GM21447 (cell line): ENCODE data around the gene FANCE.

ENCODE experiments used
- ATAC-seq: cut with Tn5 transposase; IDR thresholded peaks from one replicate; pipeline ENCODE4 v1.9.1; 2021; ENCODE audit not compliant: unreplicated experiment

FANCE gene

DNA sequence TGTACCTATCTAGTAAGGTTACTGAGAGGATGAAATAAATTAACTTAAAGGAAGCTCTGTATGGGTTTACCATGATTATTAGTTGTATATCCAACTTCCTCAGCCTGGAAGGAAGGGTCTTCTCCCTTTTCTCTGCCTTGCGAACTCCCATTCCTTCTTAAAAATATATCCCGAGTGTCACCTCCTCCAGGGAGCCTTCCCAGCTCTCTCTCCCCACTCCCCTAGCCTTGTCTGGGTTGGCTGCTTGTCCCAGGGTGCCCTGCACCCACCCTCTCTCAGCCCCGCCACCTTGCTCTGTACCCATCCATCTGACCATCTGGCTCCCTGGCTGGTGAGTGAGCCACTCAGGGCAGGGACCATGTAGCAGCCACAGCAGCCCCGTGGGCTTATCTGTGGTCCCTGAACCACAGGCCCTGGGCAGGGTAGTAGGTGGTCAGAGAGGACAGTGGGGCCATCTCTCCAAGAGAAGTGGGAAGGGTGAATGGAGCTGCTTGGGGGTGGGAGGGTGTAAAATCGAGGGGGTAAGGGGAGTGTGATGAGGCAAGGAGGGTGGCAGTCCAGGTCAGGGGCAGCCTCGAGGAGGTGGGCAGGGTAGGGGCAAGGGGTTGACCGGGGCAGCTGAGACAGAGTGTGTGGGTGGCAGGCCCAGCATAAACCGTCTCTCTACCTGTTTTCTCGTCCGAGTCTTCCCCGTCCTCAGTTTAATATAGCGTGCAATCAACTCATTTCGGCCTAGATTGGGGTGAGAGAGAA lies 31.9 kb downstream of the FANCE start:
- no peak for ATAC-seq

DNA sequence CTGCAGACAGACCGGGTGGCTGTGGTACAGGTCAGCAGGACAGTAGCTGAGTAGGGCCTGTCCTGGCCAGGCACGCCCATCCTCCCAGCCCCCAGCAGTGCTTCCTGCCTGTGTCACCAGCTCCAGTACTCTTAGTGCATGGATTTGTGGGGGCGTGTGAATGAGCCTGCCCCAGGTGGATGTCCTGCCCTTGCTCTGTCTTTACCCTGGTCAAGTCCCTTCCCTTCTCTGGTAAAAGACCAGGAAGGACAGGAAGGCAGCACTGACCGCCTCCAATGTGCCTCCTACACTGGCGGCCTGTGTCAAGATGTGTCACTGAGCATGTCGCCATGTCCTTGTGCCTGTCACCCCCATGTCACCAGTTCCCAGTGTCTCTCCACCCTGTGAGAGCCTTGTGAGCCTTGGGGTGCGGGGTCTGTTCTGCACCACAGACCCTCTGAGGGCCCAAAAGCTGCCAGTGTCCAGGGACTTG lies 32.8 kb downstream of the FANCE start:
- no peak for ATAC-seq

DNA sequence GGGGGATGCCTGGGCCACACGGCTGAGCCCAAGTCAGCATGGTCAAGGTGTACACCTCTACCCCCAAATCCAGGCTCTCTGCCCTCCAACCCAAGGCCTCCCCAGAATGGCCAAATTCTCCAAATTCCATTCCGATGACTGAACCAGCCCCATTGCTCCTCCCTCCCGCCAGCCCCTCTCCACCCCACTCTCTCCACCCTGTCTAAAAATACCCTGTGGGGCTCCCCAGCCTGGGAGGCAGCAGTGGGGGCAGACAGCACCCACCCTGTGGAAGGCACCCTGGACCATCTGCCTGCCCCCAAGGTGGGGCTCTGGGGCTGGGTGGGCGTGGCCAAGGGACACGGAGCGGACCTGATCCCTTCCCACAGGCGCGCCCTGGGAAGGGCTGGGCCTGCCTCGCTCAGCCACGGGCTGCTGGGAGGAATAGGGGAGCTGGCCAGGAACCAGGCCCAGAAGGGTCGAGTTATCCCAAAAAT lies 33.3 kb downstream of the FANCE start:
- no peak for ATAC-seq

DNA sequence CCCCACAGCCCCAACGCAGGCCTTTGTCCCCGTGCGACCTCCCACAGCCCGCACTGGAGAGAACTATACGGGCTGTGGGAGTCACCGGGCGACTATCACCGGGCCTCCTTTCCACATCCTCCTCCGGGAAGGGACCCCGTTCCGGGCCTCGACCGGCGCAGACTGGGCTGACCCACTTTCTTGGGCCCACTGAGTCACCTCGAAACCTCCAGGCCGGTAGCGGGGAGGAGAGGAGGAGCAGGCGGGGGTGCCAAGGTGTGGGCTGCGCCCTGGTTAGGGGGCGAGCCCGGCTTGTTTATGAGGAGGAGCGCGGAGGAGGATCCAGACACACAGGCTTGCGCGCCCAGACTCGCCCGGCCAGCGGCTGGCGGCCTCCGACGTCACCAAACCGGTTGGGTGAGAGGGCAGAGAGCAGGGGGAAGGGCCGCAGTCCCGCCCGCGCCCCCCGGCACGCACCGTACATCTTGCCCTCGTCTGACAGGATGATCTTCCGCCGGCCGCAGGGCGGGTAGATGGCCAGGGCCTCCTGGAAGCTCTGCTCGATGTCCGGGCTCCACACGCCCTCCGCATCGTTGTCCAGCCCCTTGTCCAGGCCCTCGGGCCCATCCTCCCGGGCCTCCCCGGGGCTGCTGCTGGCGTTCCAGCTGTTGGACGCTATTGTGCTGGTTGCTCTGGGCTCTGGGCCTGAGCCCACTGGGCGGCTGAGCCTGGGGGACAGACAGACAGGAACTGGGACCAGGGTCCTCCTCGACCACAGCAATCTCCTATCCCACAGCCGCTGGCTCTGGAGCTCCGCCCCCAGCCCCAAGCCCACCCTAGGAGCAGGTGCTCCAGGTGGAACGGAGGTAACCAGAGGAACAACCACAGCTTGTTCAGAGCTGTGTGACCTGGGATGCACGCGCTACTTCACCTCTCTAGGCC lies 34.1 kb downstream of the FANCE start:
- ATAC-seq = no peak

DNA sequence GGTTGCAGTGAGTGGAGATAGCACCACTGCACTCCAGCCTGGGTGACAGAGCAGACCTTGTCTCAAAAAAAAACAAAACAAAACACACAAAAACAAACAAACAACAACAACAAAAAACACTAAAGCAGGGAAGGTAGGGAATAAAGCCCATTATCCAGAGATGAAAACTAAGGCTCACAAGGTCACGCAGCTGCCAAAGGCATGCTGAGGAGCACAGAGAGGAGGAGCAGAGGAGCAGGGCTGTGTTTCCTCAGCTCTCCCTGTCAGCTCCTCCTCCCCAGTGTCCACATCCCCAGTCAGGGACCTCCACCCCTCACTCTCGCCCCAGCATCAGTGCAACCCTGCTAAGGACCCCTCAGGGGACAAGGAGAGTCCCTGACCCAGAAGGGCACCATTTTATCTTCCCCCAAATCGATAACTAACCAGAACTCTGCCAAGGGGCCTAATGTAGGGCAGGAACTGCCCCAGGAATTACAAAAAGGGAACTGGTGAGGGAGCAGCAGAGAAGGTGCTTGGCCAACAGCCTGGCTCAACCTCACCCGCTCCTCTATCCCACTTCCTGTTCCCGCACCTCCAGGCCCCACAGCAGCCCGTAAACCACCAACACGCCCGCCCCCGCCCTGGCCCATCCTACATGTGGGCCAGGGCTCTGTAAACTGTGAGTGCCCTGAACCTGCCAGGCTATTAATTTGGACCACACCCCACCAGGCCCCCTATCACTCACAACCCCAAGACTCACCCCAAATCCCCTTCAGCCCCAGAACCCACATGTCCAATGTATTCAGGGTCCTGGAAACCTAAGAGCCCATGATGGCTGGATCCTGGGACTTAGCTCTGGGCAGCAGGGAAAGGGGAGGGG lies 35.7 kb downstream of the FANCE start:
- no peak for ATAC-seq

DNA sequence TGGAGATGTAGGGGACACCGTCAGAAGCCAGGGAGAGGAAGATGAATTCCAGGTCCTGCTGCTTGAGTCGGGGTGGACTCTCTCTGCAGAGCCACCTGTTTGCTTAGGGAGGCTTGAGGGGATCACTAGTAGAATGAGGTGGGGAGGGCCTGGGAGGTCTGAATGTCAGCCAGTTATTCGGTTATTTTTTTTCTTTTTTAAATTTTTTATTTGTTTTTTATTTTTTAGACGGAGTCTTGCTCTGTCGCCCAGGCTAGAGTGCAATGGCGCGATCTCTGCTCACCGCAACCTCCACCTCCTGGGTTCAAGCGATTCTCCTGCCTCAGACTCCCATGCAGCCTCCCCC lies 36.4 kb downstream of the FANCE start:
- ATAC-seq = no peak

DNA sequence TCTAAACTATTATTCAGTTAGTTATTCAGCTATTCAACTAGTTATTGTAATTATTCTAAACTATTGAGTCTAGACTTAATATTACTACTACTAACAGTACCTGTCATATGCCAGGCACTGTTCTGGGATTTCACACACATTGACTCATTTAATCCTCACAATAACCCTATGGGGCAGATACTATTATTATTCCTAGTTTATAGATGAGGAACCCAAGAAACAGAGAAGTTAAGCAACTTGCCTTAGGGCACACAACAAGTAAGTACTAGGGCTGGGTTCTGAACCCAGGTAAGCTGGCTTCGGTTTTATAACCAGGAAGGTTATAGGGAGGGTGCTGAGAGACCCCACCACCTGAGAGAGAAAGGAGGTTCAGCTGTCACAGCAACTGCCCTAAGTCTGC lies 36.9 kb downstream of the FANCE start:
- no peak for ATAC-seq

DNA sequence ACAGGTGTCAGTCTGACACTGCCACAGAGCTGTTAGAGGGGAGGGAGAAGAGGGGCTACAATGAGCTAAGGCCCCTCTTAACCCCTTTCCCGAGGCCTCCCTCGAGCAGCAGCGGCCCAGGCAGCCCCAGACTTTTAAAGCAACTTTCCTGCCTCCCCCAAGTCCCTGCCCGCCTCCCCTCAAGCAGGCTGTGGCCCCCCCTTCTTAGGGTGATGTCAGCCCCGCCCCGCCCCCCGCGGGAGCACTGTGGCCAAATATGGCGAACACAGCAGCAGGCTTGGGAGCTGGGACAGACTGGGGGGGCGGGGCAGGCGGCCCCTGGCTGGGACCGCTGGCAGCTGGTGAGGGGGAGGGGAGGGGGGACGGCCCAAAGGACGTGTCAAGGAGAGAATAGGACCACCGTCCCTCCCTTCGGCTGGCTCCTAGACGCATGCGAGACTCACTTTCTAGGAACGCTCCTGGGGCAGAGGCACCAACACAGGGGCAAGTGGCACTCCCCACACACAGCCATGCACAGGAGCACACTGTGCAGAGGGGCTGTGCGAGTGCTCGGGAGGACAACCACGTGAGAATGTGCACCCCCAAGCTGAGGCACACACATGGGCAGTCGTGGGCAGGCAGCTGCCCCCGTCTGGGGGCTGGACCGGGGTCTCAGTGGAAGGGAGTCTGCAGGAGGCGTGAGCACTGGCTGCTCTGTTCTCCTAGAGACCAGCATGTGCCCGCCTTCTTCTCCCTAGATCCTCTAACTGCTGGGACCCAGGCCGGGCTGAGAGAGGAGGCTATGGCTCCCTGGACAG lies 38.1 kb downstream of the FANCE start:
- ATAC-seq = no peak

DNA sequence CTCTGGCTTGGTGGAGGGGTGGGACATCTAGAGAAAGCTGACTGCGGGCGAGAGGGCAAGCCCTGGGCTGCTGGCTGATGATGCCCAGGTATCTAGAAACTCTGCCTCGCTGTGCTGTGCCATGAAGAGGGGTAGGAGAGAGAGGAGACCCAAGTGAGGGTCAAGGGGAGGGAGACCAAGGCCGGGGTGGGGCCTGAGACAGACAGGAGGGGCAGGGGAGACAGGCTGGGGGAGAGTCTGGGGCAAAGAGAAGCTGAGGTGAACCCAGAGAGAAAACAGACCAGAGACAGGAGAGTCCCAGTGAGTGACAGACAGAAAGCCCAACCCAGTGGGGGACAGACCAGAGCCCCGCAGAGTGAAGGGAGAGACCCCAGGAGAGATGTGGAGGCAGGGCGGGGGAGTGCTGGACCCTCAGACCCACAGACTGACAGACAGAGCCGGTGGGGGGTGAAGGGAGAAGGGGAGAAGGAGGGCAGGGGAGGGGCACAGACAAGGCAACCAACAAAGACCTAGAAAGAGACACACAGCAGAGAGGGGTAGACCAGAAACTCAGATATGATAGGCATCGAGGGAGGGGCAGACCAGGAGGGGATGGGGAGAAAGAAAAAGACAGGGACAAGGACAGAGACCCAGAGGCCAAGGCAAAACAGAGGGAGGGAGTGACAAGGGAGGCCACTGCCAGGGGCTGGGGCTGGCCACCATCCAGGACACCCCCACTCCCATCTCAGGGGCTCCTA lies 38.9 kb downstream of the FANCE start:
- ATAC-seq = no peak

DNA sequence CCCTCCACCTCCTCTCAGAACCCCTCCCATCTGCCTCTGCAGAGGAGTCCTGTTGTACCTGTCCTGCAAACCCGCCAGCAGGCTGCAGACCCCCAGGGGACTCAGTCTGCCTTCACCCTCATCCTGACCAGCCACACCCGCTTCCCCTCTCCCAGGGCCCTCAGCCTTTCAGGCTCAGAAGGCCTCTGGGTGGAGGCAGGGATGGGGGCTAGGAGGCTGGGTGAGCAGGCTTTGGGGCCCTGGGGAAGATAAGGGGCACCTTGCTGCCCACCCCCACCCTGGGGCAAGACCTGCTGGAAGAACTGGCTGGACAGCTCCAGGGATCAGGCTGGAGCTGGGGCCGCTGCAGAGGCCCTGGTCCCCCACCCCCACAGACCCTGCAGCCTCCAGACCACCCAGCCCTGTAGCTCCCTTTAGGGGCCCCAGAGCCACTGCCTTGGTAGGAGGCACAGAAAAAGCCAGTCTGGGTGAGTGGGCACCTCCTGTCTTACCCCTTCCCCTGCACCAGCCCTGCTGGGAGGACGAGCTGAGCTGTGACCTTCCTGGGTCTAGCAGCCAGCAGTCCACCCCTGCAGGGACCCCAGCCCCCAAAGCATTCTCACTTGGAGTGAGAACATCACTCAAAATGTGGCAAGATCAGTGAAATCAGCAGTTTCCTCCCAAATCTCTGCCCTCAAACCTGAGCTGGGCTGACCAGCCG lies 39.6 kb downstream of the FANCE start:
- ATAC-seq = no peak

DNA sequence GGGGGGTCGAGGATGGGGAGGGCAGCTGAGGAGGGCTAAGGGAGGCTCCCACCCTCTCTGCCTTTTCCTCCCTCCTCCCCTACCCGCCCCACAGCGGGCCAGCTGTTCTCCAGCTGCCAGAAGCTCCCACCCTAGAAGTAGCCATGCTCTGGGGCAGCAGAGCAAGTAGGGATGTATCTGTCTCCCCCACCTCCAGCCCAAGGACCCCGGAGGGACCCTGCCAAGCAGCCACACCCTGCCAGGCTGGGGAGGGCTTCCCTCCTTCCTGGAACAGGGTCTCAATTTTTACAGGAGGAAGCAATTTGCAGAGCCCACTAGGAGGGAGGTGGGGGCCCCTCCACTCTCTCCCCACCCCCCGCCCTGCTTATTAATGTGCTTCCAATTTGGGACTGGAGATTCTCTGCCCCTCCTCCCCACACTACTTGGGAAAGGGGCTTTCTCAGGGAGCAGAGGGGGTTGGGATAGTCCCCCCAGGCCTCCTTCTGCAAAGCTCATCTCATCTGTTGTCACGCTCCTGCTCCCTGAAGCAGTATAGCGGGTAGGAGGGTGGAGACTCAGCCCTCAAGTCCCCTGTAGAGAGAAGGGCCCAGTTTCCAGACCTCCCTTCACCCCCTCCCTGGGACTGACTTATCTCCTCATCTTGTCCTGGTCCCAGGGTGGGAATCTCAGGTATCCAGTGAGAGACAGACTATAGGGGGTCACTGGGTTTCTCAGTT lies 40.3 kb downstream of the FANCE start:
- no peak for ATAC-seq

DNA sequence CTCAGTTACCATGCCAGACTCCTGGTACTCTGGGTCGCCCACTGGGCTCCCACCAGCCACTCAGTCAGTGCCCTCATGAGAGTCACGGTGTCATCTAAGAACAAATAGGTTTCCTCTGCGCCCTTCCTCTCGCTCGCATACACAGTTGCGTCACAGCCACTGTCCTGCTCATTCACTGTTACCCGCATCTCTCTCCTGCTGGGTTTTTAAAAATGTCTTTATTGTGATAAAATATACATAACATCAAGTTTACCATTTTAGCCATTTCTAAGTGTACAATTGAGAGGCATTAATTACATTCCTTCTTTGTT lies 40.8 kb downstream of the FANCE start:
- ATAC-seq = no peak

DNA sequence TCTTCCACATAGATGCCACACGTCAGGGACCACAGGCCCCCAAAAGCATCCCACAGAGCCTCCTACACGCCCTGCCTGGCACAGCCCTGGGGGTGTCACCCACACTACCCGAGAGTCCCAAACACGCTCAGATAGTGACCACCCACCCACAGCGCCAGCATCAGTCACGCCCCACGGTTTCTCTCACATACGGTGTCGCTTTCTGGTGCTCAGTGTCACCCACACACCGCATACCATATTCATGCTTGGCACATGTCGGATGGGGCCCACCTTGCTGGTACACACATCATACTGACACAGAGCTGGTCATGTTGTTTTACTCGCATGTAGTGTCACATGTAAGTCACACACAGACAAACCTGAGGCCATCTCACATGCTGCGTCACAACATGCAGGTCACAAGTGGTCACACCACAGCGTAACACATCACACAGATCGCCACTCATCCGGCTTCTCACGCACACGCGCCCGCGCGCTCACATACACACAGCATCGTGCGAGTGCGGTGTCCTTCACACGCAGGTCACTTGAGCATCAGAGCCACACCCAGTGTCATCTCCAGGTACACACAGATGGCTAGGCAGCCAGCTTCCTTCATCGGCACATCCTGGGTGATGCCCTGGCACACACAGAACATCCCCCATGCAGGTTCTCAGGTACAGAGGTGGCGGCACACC lies 41.3 kb downstream of the FANCE start:
- no peak for ATAC-seq

DNA sequence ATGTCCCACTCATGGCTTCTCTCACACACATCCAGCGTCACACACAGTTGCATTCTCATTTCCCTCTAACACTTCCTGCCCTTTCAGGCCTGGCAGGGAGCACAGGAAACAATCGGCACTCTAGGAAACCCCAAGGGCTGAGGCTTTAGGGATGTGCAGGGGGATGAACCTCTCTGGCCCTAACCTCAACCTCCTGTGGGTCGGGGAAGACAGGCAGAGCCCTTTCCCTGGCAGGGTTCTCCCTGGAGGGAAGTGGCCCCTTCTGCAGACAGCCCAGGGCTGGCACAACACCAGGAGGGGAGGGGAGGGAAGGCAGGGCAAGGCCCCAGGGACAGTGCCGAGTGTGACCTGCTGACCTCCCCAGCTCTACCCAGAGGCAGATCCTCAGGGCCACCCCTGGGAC lies 42.0 kb downstream of the FANCE start:
- no peak for ATAC-seq

DNA sequence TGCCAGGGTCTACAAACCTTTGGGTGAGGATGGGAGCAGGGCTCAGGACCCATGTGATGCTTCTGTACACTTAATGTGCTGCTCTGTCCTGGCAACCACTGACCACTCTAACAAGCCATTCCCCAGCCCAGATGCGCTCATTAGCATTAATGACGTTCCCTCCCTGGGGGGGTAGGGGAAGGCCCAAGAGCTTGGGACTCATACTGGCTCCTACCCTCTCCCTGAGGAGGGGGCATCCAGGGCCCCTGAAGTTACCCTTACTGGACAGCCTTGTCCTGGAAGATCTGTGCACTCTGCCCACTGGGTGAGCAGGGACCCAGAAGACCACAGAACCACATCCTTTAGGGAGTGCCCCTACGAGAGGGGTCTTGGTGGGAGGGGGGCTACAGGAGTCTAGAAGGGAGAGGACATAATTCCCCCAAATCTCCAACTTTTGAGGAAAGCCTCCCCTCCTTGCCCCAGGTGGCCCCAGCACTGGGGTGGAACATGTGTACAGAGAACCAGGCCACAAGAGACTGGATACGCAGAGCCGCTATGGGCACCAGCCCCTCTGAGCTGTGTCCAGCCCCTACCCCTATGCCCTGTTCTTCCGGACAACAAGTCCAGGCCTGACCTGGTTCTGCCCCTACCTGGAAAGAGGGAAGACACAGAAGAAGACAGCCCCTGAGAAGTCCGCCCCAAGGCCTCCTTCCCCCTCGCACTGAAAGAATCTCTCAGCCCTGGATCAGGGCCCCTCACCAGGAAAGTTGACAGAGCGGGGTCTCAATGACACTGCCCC lies 43.3 kb downstream of the FANCE start:
- ATAC-seq = no peak

DNA sequence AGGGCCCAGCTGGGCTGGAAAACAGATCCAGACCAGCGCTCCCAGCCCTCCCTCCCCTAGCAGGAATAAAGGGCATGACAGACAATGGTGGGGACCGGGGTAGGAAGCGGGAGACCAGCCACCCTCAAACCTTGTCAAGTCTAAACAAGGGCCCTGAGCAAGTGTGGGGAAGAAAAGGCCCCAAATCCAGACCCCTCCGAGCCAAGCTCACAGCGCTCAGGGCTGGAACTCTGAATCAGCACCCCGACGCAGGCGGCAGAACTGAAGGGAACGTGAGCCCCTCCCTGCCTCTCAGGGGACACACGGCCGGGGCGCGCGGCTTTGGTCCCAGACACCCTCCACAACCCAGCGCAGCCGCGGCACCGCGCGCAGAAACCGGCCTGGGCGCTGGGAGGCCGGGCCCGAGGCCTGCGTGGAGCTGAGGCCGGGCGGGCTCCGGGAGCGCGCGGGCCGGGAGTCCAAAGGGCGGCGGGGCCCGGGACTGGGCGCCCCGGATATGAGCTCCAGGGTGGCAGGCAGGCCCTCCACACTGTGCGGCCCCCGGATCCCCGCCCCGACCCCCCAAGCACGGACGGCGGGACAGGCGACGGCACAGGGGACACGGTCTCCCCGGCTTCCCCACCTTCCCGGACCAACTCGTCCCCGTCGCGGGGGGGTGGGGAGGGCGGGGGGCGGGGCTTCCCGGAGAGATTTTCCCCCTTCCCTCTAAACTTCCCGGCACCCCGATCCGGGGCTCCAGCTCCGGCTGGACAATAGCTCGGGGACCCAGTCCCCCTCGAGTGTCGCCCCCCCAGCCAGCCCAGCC lies 44.1 kb downstream of the FANCE start:
- ATAC-seq = no peak
